NCI-H1417 (cell line): ENCODE measurements around the gene CCDC117.

Experiments used
- DNase-seq, 3 experiments: peaks; one replicate each; lab custom pipeline; 2025; lab: John Stamatoyannopoulos, UW

The CCDC117 gene

GRCh38 chr22:28830441-28830840 lies 57.9 kb downstream of the CCDC117 start:
- no peak for DNase-seq

- DNase-seq, result no peak
Measured at GRCh38 chr22:28831140-28832072, 58.9 kb downstream of the CCDC117 start.

DNA sequence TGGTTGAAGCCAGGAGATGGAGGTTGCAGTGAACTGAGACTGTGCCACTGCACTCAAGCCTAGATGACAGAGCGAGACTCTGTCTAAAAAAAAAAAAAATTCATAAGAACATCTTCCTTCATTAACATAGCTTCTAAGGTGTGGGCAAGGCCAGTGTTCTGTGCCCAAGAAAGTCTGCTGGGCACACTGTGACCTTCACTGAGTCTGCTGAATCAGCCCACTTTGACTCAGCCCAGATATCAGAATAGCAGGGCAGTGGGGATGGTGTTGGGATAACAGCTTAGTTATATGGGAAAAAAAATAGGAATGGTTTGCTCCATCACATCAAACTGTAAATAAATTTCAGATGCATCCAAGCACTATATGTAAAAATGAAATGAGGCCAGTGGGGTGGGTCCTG lies 60.2 kb downstream of the CCDC117 start:
- DNase-seq, result no peak

- DNase-seq, result no peak
Measured at GRCh38 chr22:28833276-28833923, 60.9 kb downstream of the CCDC117 start.

GRCh38 chr22:28835630-28836189 lies 63.2 kb downstream of the CCDC117 start:
- no peak for DNase-seq

GRCh38 chr22:28837640-28838039 lies 65.1 kb downstream of the CCDC117 start:
- no peak for DNase-seq
